Glomerular visceral epithelial cell (primary cell): Measurements from ENCODE around the gene TFF3.
A peak's percentile ranks its signal among the peaks of the same experiment; 100 is the strongest.

Experiments
- DNase-seq: peaks from one replicate; pipeline ENCODE4 v3.0.0-alpha.2; 2016; ENCODE audit errors: extremely low spot score

TFF3 gene

GRCh38 chr21:42320791-42321190, 5.6 kb upstream of the TFF3 start:
- no peak for DNase-seq

- DNase-seq: no peak
Measured at GRCh38 chr21:42319851-42320572, 4.8 kb upstream of the TFF3 start.

GRCh38 chr21:42319376-42319775, 4.2 kb upstream of the TFF3 start:
- DNase-seq: no peak

GRCh38 chr21:42317826-42318746, 2.9 kb upstream of the TFF3 start:
- DNase-seq: no peak

GRCh38 chr21:42317341-42317741, 2.1 kb upstream of the TFF3 start:
- DNase-seq: no peak

GRCh38 chr21:42316891-42317290, 1.7 kb upstream of the TFF3 start:
- no peak for DNase-seq

- DNase-seq: no peak
Measured at GRCh38 chr21:42314616-42315295, 453 bp downstream of the TFF3 start.

GRCh38 chr21:42313501-42313969, 1.7 kb downstream of the TFF3 start:
- no peak for DNase-seq

GRCh38 chr21:42312626-42313104, 2.5 kb downstream of the TFF3 start:
- DNase-seq: no peak

- DNase-seq: no peak
Measured at GRCh38 chr21:42311816-42312625, 3.2 kb downstream of the TFF3 start.

- DNase-seq: no peak
Measured at GRCh38 chr21:42311160-42311559, 4.0 kb downstream of the TFF3 start.

- no peak for DNase-seq
Measured at GRCh38 chr21:42310411-42311001, 4.7 kb downstream of the TFF3 start.

GRCh38 chr21:42309753-42310213, 5.4 kb downstream of the TFF3 start:
- DNase-seq: peak; percentile 37

- no peak for DNase-seq
Measured at GRCh38 chr21:42308914-42309752, 6.1 kb downstream of the TFF3 start.

- DNase-seq: no peak
Measured at GRCh38 chr21:42308161-42308913, 6.9 kb downstream of the TFF3 start.

- DNase-seq: no peak
Measured at GRCh38 chr21:42307106-42307505, 8.1 kb downstream of the TFF3 start.

GRCh38 chr21:42306366-42307035, 8.7 kb downstream of the TFF3 start:
- DNase-seq: no peak

GRCh38 chr21:42305707-42306147, 9.5 kb downstream of the TFF3 start:
- DNase-seq: no peak
